GM11168 (cell line): ENCODE data around the gene ETV6.

Experiments
- in situ Hi-C: fragments of 300-500 bp; cut with MboI; formaldehyde crosslinking; loops from one replicate; pipeline ENCODE4 v1.12.0; 2022; ENCODE audit warnings: low sequenced_read_pairs; ENCODE audit not compliant: unreplicated experiment

Gene ETV6

DNA sequence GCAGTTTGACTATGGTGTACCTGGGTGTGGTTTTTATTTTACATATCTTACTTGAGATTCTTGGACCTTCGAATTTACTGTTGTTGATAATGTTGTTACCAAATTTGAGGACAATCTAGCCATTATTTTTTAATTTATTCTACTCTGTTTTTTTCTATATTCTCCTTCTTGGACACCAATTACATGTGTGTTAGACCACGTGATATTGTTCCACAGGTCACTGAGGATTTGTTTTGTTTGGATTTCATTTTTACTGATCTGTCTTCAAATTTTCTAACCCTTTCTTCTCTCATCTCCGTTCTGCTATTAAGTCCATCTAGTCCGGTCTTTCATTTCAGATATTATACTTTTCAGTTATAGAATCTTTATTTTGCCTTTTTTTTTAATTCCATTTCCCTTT lies 216.3 kb downstream of the ETV6 start:
- in situ Hi-C loops: no loop called here

DNA sequence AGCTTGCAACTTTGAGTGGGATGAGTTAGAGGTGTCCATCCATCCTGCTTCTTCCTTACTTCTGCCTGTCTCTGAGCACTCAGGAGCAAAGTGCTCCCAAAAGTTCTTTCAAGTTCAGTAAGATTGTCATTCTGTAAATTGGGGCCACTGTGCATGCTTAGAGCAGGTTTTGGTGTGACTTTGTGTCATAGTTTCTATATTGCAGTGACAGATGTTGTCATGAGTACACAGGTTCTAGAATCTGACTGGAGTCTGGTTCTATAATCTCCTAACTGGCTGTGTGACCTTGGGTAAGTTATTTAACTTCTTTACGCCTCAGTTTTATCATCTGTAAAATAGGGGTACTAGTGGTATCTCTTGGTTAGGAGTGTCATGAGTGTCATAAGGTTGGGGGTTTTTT lies 218.6 kb downstream of the ETV6 start:
- in situ Hi-C loops: no loop called here

DNA sequence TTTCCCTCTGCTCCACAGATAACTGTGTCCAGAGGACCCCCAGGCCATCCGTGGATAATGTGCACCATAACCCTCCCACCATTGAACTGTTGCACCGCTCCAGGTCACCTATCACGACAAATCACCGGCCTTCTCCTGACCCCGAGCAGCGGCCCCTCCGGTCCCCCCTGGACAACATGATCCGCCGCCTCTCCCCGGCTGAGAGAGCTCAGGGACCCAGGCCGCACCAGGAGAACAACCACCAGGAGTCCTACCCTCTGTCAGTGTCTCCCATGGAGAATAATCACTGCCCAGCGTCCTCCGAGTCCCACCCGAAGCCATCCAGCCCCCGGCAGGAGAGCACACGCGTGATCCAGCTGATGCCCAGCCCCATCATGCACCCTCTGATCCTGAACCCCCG lies 219.9 kb downstream of the ETV6 start:
- in situ Hi-C loops: no loop called here

DNA sequence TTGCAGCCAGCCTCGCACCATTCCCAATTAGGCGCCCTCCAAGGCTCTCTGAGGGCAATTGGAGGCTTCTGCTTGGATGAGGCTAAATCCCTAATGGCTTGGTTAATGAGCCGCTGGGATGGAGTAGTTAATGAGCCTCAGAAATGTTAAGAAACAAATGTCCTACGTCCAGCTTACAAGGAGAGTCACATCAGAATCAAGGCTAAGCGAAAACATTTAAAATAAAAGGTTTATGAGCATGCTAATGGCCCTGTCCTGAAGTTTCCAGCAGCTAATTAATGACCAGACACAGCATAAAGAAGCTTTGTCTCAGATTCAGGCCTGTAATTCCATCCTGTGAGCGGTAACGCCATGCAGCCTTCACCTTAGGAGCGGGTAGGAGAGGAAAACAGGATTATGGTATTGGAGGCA lies 220.6 kb downstream of the ETV6 start:
- in situ Hi-C loops: no loop called here

DNA sequence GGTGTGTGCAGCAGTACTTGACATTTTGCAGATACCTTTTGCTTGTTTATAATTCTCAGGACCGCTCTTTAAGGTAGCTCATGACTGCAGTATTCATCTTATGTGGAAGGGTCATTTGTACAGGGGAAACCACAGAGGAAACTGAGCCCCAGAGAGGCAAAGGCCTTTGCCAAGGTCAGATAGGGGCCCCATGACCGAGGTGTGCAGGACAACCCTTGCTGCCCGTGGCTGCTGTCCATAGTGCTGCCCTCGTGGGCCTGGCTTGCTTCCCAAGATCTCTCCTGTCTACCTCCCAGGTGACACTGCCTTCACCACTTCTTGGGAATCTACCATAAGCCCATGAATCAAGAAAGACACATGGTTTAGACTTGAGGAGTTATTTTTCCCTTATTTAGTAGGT lies 222.6 kb downstream of the ETV6 start:
- in situ Hi-C loops: no loop called here

DNA sequence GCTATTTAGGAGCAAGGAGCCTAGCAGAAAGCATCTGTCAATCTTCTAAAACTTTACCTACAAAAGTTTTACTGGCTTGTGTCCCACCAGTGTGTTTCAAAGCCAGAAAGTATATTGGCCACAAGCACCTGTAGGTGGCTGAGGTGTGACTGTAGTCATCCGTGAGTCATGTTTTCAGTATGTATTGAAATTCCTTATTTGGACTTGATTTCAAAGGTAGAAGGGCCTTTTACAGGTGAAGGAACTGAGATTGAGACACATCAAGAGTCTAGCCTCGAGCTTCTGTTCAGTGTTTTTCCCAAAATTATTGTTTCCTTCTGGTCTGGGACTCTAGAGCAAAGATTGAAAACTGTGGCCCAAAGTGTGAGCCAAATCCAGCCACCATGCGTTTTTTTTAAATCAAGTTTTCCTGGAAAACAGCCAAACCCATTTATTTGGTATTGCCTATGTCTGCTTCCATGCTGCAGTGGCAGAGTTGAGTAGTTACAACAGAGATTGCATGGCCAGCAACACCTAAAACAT lies 226.0 kb downstream of the ETV6 start:
- in situ Hi-C loops: no loop called here

DNA sequence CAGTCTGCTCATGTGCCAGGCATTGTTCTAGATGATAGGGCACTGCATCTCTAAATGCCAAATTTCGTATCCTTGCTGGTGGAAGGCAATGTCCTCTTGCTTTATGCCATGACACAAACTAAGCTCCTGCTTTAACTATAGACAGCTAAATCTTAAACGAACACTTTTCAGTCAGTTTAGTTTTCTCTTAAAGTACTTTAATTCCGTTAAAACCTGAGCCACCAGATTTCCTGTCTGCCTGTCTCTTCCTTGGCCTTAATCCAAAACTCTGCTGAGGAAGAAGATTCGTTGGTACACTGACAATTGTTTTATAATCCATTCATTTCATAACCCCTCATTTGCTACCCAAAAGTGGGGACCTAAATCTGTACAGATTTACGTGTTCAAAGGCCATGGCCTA lies 226.8 kb downstream of the ETV6 start:
- in situ Hi-C loops: no loop called here

DNA sequence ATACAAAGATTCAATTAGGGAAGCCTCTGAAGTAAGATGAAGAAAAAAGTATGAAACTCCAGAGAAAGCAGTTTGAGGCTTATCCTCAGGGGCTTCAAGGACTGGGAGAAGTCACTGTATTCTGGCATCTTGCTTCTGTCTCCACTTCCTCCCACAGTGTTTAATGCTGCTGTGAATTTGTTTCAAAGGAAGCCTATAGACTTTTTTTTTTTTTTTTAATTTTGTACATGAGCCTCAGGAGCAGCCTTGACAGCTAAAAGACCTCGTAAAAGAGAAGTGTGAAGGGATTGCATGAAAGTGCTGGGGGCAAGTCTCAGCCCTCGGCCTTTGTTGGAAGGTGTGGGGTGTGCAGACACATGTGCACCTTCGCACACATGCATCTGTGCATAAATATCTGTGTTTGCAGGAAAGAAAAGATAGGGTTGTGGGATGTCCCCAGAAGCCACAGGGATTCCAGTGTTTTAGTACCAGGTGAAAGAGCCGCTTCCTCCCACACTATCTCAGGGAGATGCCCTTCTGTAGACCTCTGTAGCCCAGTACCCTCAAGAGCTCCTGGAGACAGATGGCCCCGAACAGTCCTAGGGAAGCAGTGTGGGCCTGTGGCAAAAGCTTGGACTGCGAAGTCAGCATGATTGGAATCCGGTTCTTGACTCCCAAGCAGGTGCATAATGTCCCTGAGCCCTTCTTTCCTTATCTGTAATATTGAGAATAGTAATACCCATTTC lies 227.8 kb downstream of the ETV6 start:
- in situ Hi-C loops: no loop called here

DNA sequence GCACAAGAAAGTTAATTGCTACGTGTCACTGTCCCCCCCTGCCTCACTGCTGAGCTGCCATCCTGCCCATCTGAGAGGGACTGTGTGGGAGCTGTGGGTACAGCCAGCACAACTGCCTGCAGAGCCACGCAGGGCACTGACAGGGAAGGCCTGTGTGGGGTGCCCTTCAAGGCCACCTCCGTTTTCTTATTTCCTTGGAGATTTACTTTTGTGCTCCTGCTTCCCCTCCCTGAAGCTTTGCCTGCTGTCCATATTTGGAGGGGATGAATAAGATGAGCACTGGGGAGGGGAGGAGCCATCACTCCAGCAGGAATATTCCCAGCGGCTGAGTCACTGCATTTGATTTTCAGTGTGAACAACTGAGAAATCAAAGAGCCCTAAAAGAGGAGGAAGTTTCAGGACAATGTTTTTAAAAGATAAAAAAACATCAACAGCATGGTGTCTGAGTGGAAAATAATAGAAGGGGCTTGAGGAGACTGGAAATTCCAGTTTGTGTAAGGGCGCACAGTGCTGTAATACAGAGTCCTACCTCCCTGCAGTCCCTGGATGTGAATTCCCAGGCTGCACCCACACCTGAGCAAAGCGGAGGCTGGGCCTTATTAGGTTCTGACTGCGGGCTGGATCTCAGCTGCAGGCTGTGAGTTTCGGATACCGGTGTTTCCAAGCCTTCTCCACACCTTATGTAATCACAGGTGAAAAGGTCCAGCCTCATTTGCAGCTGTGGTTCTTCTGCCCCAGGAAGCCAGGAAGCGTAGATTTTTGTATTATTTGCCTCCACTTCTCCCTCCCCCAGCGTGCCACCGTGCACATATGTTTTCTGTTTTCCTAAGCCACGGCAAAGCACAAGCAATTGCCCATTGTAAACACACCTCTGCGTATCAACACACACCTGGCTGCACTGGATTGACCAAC lies 228.7 kb downstream of the ETV6 start:
- in situ Hi-C loops: no loop called here

DNA sequence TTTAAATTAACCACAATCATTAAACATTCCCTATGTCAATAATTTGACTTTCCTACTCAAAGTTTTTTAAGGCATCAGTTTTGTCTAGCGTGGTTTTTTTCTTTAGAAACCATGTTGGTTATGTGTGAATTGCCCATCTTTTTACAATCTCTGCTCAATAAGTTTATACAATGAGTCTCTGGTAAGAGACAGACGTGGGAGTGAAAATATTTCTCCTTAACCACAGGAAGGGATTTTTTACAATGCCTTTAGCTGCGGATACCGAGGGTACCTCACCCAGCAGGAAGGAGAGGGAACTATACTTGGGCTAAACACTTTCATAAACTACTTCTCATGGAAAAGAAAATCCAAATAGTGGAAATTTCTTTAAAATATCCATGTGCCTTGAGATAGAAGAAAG lies 229.8 kb downstream of the ETV6 start:
- in situ Hi-C loops: no loop called here

DNA sequence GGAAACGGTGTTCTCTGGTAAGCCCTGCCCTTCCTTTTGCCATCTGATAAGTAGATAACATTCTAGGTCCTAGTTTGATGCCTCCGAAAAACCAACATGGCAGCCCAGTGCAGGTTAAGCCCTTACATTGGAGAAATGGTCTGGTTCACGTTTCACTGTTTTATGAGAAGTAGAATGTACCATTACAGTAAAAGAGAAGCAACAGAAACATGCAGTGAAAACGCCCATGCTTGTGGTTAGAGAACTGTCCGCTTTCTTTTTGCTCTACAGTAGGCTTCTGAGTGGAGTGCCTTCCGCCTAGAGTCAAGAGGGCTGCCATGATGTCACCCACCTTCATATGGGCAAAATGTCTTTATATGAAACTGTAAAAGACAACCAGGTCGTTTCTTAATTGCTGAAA lies 230.9 kb downstream of the ETV6 start:
- in situ Hi-C loops: no loop called here

DNA sequence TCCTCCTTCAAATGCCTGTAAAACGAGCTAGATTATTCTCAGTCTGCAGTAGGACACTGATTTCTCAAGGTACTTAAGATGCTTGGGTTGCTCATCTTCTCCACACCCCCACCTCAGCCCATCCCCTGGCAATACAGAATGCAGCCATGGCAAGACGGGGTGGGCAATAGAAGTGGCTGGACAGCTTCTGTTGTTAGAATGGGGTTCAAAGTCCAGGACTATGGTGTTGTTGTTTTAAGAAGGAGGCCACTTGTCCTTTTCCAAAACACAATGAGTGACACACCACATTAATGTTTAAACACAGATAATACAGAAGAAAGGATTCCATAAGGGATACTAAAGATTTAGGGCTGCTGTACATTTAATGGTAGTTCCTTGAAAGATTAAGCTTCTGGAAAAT lies 232.4 kb downstream of the ETV6 start:
- in situ Hi-C loops: no loop called here

DNA sequence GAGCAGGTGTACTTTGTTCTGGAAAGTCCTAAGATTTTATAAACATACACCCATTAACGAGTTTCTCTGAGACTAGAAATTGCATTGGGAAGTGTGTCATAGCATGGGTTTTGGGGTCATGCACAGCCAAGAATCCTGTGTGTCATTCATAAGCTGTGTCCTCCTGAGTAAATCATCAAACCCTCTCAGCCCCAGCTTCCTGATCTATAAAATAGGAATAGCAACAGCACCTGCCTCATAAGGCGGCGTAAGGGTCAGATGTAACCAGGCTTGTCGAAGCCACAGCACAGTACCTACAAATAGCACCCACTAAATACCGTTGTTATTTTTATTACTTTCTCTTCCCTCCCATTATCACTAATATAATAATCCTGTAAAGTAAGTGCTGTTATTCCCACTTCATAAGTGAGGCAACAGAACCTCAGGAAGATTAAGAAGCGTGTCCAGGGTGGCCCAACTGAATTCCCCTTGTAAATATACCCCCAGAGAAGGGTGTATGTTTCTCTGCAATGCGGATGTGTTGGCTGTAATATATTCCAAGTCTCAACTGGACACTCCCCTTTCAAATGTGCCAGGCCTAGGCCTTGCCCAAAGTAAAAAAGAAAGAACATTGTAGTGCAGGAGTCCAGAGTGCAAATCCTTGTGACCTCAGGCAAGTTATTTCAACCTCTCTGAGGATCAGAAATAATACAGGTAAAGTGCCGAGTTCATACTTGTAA lies 233.0 kb downstream of the ETV6 start:
- in situ Hi-C loops: no loop called here

DNA sequence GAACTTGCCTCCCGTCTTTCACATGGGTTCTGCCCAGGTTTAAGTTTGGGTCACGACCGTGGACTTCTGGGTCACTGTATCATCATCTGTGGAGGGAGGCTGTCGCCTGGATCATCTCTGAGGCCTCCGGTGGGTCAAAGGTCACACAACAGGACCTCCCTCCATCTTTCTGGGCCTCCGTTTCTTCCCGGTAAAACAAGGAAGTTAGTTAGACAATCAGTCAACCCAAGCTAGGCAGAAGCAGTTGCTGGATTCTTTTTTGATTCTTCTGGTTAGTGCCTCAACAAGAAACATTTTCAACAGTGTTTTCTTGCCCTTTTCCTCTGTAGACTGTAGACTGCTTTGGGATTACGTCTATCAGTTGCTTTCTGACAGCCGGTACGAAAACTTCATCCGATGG lies 234.6 kb downstream of the ETV6 start:
- in situ Hi-C loops: no loop called here

DNA sequence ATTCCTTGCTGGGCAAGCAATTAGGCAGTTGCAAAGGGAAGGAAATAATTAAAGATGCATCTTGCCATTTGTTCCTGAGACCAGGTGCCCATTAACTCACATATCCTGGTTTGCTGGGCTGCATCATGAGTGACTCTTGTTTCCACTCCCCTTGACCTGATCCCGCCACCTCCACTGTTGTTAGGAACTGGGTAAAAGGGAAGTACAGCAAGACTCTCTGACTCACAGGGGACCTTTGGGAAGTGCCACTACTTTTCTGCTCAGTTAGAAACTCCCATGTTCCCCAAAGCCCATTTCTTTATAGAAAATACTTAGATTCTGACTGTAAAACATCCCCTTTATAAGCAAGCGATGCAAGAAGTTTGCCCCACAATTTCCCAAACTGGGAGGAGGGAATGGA lies 235.2 kb downstream of the ETV6 start:
- in situ Hi-C loops: no loop called here

DNA sequence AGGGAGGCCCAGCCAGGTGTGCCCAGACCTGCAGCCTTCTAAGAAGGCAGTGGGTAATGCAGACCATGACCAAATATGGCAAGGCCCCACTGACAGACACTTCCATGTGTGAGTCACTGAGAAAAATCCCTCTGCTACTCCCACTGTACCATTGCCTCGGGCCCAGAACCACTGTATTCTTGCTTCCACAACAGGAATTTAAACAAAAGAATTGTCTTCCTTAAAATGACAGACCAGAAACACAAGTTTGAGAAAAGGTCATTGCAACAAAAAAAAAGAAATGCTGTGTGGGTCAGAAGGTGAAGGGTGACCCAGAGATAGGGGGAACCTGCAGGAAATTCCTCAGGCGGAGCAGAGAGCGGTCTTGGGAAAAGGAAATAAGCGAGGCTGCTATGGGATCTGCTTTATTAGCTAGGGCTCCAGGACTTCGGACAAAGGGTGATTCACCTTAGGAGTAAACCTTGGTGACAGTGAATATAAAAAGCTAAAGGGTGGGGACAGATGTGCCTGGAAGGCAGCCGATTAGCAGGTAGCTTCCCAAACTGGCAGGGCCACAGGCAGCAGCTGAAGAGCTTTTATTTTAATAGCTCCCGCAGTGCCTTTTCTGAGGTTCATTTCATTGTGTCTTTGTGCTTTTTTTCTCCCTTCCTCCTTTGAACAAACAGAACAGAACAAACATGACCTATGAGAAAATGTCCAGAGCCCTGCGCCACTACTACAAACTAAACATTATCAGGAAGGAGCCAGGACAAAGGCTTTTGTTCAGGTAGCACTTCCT lies 236.0 kb downstream of the ETV6 start:
- in situ Hi-C loops: no loop called here

DNA sequence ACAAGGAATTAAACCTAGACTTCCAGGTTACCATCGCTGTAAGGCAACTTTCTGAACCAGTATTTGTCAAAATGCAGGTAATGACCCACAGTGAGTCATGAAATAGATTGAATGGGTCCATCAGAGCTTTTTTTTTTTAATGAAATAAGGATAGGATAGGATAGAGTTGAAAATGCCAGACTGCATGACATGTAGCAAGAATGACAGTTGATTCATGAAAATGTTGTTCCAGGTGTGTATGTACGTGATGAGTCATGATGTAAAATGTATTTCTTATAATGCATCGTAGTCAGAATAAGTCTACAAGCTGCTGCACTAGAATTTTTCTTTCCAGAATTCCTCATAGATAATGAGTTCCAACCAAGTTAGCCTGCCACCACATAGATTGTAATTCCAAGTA lies 236.9 kb downstream of the ETV6 start:
- in situ Hi-C loops: no loop called here

DNA sequence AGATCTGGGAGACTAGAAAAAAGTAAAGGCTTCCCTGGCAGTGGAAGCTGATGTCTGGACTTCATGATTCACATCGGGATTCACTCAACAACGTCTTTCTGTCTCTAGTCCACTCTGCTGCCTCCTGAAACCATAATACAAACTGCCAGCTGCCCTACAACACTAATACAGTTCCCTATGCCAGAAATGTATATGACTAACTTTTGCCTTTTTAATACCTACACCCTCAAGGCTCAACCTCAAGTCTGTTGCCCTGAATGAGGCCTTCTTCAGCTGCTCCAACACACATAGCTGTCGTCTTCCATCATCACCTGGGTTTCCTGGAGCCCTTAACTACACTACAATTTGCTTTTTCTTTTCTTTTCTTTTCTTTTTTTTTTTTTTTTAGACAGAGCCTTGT lies 238.6 kb downstream of the ETV6 start:
- in situ Hi-C loops: no loop called here

DNA sequence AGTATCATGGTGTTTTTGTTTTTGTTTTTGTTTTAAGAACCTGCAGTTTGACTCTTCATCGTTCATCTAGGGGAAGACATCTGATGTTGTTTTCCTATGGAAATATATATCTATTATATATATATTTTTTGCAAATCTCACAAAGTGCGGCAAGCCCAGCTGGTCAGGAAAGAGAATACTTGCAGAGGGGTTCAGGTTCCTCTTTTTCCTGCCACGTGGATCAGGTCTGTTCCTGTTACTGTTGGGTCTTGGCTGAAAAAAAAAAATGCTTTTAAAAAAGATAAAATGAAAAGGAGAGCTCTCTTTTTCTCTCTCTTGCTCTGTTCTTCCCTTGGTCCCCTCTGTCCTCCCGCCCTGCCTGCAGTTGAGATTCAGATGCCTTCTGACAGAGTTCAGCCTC lies 241.9 kb downstream of the ETV6 start:
- in situ Hi-C loops: no loop called here

DNA sequence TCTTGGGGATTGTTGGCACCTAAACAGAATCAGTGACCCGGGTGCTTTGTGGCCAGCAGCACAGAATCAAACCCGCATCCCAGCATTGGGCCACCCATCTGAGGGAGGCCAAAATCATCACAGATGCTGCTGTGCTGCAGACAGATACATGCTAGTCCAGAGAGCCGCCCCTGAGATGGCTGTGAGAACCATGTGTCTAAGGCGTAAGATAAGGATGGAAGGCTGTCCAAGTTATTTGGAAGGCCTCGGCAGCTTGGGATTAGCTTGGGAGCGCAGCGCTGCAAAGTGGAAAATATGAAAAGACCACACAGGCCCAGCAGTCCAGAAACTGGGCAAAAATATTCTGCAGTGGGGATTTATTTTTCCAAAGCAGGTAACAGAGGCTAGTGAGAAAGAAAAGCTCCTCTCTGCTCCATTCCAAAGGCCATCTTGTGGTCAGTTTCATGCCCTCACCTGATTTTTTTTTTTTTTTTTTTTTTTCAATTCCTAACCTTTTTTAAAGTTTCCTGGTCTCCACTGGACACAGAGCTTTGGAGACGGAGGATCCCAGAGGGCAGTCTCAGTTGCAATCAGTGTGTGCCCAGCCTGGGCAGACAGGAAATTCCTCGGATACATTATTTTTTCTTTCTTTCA lies 242.4 kb downstream of the ETV6 start:
- in situ Hi-C loops: no loop called here
